ENCODE data around the gene OR7A10. TPM values are rescaled to one million over a fixed set of nuclear protein-coding genes. Genes with fewer than 3 reads are reported as not detected.

The OR7A10 gene
- total RNA-seq, 1 donor from 2014 or later = not detected

GRCh38 chr19:14868497-14868896 lies 19.8 kb upstream of the OR7A10 start:
- TF ChIP-seq CTCF (IDR thresholded peaks at IDR 0.05) = no peak
- H3K4me3 ChIP-seq = no peak overlapping the region
- intact Hi-C loops (cut with DNase I) = no loop called here
- H3K36me3 ChIP-seq = no peaks in the 10 kb centered on the region
- H3K9me3 ChIP-seq = no peaks in the 10 kb centered on the region
- H3K27ac ChIP-seq = no peak overlapping the region
- no peaks in the 10 kb centered on the region for H3K27me3 ChIP-seq (ENCODE audit: low read depth)
- H3K4me1 ChIP-seq = no peaks in the 10 kb centered on the region
- no peak for DNase-seq
- no peak for ATAC-seq

GRCh38 chr19:14843578-14843977 lies 5.1 kb downstream of the OR7A10 start:
- Histone ChIP-seq H3K4me1 (no peaks in the 10 kb centered on the region), H3K36me3 (no peaks in the 10 kb centered on the region), H3K9me3 (no peaks in the 10 kb centered on the region), H3K27ac (no peak overlapping the region), H3K27me3 (ENCODE audit: low read depth) (peaks cover 7% of the 10 kb centered on the region), H3K4me3 (no peak overlapping the region)
- intact Hi-C loops (cut with DNase I) = no loop called here
- TF ChIP-seq CTCF (IDR thresholded peaks at IDR 0.05) = no peak
- ATAC-seq = no peak
- DNase-seq = no peak

DNA sequence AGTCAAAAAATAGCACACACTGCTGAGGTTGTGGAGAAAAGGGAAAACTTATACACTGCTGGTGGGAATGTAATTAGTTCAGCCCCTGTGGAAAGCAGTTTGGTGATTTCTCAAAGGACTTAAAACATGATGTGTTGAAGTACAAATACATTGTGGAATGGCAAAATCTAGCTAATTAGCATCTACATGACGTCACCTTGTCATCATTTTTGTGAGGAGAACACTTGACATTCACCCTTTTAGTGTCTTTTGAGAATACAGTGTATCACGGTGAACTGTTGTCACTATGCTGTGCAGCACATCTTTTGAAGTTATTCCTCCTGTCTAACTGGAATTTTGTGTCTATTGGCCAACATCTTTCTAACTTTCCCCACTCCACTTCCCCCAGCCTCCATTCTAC lies 5.6 kb downstream of the OR7A10 start:
- H3K27ac ChIP-seq = no peak overlapping the region
- H3K27me3 ChIP-seq (ENCODE audit: low read depth) = peaks cover 7% of the 10 kb centered on the region
- no peak for DNase-seq
- no peak for ATAC-seq
- H3K36me3 ChIP-seq = no peaks in the 10 kb centered on the region
- intact Hi-C loops (cut with DNase I) = no loop called here
- TF ChIP-seq CTCF (IDR thresholded peaks at IDR 0.05) = no peak
- H3K4me1 ChIP-seq = no peaks in the 10 kb centered on the region
- H3K4me3 ChIP-seq = no peak overlapping the region
- H3K9me3 ChIP-seq = no peaks in the 10 kb centered on the region

DNA sequence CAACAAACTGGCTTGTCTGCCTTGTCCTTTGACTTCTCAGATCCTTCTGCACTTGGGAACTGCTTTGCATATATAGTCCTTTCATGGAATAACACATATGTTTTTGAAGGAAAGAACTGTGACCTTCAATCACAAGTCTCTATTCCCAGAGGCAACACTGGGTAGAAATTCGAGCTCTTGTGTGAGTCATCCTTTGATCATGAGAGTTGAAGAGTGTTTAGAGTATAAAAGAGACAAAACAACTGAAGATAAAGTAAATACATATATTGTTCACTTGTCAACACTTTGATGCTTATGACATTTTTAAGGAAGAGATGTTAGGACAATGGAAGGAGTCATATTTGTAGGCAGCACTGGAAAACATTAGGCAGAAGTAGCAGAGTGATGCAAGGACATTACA lies 8.5 kb downstream of the OR7A10 start:
- Histone ChIP-seq H3K27me3 (ENCODE audit: low read depth) (peaks cover under 1% of the 10 kb centered on the region), H3K9me3 (no peaks in the 10 kb centered on the region), H3K27ac (no peak overlapping the region), H3K4me1 (no peaks in the 10 kb centered on the region), H3K4me3 (no peak overlapping the region), H3K36me3 (no peaks in the 10 kb centered on the region)
- no peak for DNase-seq
- intact Hi-C loops (cut with DNase I) = no loop called here
- TF ChIP-seq CTCF (IDR thresholded peaks at IDR 0.05) = no peak
- ATAC-seq = no peak

DNA sequence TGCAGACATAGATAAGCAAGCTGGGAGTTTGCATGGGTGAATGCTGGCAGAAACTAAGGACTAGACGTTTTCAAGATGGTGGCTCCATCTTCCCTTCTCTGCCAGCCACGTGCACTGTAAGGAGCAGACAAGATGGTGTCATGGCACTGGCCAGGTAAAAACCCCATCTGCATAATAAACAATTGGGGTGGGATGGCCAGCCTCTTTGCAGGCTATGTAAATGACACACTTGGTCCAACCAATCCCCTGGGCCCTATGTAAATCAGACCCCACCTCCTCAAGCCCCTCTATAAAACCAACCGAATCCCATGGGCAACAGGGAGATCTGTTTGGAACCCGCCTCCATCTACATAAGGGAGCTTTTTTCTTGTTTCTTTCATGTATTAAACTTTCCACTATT lies 11.3 kb downstream of the OR7A10 start:
- no peak for TF ChIP-seq CTCF (IDR thresholded peaks at IDR 0.05)
- ATAC-seq (no peak), DNase-seq (no peak)
- intact Hi-C loops (cut with DNase I) = no loop called here
- Histone ChIP-seq H3K4me1 (no peaks in the 10 kb centered on the region), H3K27me3 (ENCODE audit: low read depth) (no peaks in the 10 kb centered on the region), H3K9me3 (no peaks in the 10 kb centered on the region), H3K36me3 (no peaks in the 10 kb centered on the region), H3K27ac (no peak overlapping the region), H3K4me3 (no peak overlapping the region)

DNA sequence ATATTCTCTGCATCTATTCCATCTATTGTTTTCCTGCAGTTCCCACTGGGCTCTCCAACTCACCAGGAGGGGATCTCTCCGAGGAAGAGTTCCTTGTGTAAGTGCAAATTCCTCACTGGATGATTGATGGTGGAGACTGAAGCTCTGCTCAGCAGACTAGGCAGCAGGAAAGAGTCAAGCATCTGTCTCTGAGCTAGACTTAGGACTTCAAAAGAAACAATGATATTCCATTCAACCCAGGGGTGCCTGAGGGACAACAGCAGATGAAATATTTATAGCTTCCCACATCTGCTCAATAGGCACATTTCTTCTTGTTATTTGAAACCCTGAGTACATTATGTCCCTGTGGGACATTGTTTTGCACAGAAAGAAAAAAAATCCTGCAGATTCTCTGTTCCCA lies 13.7 kb downstream of the OR7A10 start, which contains the start of the genes OR7A5 and OR7C1:
TSS of gene OR7A5 (minus strand) at position 175 of the 400 bp plus-strand sequence. CDS start 6,944 bp downstream, outside the sequence.
TSS of gene OR7C1 (minus strand) at position 175 of the 400 bp plus-strand sequence. CDS start 35,049 bp downstream, outside the sequence.
- H3K27me3 ChIP-seq (ENCODE audit: low read depth) = no peaks in the 10 kb centered on the region
- no peaks in the 10 kb centered on the region for H3K9me3 ChIP-seq
- no peak within 1 kb of the TSS for H3K4me3 ChIP-seq
- no peaks in the 10 kb centered on the region for H3K36me3 ChIP-seq
- intact Hi-C loops (cut with DNase I) = no loop called here
- TF ChIP-seq CTCF (IDR thresholded peaks at IDR 0.05) = no peak
- no peak within 1 kb of the TSS for H3K27ac ChIP-seq
- H3K4me1 ChIP-seq = no peaks in the 10 kb centered on the region
- DNase-seq (no peak), ATAC-seq (no peak)

Data from lower lobe of right lung (tissue), 2 donors.